Stimulated activated CD8-positive, alpha-beta memory T cell treated with anti-CD3 and anti-CD28 coated beads, Interleukin-2, amount 100 ng/mL, for 1 hour (primary cell): ENCODE data around the gene HTR3A.
"Not testable (repeated sequence)": the region's sequence is repeated elsewhere in the genome, so short reads cannot be mapped to it uniquely, and the experiment has no call there.

Experiments used
- DNase-seq, 2 donors: peaks; one replicate each; pipeline ENCODE4 v3.0.0-alpha.2; 2020; ENCODE audit warnings: low read depth in 2 of 2

The HTR3A gene

GRCh38 chr11:113974741-113975470, at the start of gene HTR3A:
HTR3A (plus strand) TSS chr11:113975108; CDS start chr11:113975326, 218 bp downstream.
- no peak for DNase-seq

- no peak for DNase-seq
These were observed 48.4 kb upstream of the HTR3A start for GRCh38 chr11:113926273-113927197.

- no peak for DNase-seq
These were observed 46.6 kb upstream of the HTR3A start for GRCh38 chr11:113928311-113928710.

DNA sequence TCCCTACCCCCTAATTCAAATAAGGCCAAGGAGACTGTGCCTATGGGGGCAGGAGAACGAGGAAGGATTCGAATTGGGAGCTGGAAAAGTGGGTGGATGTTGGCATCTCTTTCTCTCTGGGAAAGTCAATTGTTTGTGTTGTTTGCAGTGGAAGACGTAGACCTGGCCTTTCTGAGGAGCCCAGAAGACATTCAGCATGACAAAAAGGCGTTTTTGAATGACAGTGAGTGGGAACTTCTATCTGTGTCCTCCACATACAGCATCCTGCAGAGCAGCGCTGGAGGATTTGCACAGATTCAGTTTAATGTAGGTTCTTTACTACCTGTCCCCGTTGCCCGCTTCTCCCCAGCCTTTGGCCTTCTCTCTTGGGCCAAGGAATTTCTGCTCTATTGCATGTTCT, 42.1 kb upstream of the HTR3A start:
- DNase-seq, result no peak

GRCh38 chr11:113934193-113934592, 40.7 kb upstream of the HTR3A start:
- DNase-seq, result not testable (repeated sequence)

DNA sequence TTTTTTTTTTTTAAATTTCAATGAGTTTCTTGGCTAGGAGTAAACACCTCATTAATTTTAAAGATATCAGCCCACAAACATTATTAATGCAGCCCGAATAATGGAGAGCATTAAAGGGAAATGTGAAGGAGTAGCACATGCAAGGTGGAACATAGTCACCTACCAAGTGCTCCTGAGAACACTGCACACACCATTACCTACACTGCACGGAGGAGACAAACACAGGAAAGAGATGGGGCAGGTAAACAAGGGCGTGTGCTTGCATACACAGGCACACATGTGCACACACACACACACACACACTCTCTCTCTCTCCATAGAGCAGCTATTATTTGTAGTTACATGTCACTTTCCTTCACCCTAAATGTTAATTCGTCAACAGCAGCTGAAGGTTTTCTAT, 40.1 kb upstream of the HTR3A start:
- no peak for DNase-seq

- no peak for DNase-seq
These were observed 39.0 kb upstream of the HTR3A start for GRCh38 chr11:113935858-113936257.

- DNase-seq, result no peak
These were observed 37.0 kb upstream of the HTR3A start for GRCh38 chr11:113937918-113938317.

DNA sequence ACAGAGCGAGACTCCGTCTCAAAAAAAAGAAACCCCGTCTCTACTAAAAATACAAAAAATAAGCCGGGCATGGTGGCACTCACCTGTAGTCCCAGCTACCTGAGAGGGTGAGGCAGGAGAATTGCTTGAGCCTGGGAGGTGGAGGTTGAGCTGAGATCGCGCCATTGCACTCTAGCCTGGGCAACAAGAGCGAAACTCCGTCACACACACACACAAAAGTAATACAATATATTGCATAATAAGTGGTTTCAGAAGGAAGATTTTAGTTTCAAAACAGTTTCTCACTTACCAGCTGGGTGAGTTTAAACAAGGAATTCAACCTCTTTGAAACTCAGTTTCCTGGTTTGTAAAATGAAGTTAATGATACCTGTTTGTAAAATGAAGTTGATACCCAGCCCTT, 32.7 kb upstream of the HTR3A start:
- DNase-seq, result no peak

DNA sequence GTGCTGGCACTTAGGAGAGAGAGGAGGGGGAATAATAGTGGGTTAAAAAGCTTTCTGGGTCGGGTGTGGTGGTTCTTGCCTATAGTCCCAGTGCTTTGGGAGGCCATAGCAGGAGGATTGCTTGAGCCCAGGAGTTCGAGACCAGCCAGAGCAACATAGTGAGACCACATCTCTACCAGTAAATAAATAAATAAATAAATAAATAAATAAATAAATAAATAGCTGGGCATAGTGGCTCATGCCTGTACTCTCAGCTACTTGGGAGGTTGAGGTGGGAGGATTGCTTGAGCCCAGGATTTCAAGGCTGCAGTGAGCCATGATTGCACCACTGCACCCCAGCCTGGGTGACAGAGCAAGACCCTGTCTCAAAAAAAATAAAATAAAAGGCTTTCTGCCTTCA, 28.7 kb upstream of the HTR3A start:
- DNase-seq, result not testable (repeated sequence)

- no peak for DNase-seq
These were observed 26.9 kb upstream of the HTR3A start for GRCh38 chr11:113947994-113948393.

DNA sequence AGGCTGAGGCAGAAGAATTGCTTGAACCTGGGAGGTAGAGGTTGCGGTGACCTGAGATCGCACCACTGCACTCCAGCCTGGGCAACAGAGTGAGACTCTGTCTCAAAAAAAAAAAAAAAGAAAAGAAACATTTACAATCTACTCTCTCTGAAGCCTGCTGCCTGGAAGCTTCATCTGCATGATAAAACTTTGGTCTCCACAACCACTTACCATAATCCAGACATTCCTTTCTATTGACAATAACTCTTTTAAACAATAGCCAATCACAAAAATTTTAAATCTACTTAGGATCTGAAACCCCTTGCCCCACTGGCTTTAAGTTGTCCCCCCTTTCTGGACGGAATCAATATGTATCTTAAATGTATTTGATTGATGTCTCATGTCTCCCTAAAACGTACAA, 25.0 kb upstream of the HTR3A start:
- no peak for DNase-seq

- no peak for DNase-seq
These were observed 23.4 kb upstream of the HTR3A start for GRCh38 chr11:113951537-113951936.

DNA sequence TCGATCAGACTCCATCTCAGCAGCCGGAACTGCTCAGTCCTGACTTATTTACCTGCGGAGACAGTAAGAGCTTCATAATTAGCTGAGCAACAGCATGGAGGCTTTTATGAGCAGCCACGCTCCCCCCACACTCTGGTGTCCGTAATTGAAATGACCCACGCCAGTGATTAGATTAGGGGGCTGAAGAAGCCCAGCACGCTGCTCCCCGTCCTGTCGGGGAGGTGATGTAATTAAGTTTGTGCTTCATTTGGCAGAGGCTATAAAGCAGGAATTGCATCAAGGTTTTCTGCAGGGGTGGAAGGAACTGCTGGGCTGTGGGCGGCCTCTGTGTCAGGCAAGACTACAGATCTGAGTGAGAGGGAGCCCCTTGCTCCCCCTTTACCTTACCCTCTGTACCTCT, 22.8 kb upstream of the HTR3A start:
- no peak for DNase-seq

- no peak for DNase-seq
These were observed 22.3 kb upstream of the HTR3A start for GRCh38 chr11:113952588-113952987.

GRCh38 chr11:113954235-113954634, 20.7 kb upstream of the HTR3A start:
- DNase-seq, result no peak

- no peak for DNase-seq
These were observed 17.9 kb upstream of the HTR3A start for GRCh38 chr11:113956986-113957385.

DNA sequence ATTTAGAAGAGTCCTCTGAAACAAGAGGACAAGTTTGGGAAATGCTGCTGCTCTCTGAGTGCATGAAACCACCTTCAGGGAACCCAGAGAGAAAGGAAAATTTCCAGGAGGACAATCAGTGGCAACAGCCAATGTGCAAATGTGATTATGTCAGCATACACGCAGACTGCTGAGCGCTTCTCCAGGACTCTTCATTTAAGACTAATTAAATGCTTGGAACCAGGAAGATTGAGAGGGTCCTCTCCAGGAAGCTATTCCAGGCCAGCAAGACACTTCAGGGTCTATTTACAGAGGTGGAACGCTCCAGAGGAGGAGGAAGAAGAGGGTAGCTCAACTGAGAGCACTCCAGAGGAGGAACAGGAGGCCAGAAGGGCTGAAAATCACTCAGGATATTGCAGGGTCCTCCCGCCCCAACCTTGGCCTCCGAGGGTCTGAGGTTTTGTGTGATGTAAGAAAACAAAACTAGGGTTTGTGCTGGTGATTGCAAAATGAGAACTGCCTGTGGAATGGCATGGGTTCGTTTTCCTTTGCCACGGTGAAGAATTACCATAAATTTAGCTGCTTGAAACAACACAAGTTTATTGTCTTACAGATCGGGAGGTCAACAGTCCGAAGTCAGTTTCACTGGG, 14.1 kb upstream of the HTR3A start:
- DNase-seq, result no peak

GRCh38 chr11:113967361-113967760, 7.5 kb upstream of the HTR3A start:
- no peak for DNase-seq

GRCh38 chr11:113971506-113972195, 3.3 kb upstream of the HTR3A start:
- no peak for DNase-seq

DNA sequence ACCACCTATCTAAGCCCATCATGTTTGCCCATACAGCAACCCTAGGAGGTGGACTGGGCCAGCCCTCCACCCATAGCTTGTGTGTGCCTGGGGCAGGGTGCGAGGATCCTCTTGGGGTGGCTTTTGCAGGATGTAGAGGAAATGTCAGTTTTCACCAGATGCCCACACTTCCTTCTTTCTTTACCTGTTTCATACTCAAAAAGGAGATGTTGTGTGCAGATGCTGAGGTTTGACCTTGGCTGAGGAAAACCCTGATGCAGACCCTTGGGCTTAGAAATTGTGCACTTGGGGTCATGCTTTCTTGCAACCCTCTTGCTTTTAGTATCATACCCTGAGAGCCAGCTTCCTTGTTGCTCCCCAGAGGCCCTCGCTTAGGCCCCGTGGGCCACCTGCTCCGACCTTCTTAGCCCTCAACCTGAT, 2.2 kb downstream of the HTR3A start:
- DNase-seq, result no peak

DNA sequence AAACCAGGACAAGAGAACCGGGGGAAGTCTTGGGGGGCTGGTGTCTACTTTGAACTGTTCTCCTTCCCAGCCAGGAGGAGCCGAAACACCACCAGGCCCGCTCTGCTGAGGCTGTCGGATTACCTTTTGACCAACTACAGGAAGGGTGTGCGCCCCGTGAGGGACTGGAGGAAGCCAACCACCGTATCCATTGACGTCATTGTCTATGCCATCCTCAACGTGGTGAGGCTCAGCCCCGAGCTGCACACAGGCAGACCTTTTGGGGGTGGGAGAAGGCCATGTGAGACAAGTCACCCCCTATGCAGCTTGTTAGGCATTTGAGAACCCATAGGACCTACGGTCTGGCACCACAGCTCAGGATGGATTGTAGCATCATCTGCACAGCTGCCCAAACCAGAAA, 2.8 kb downstream of the HTR3A start:
- DNase-seq, result no peak
